ENCODE measurements around the gene RRAGC. TPM values are rescaled to one million over a fixed set of nuclear protein-coding genes. Genes with fewer than 3 reads are reported as not detected.
A peak's percentile ranks its signal among the peaks of the same experiment; 100 is the strongest.

The RRAGC gene
- total and polyA plus RNA-seq, 9 of the 15 experiments (the other 6 are each of a cell fraction or from before 2014, with no cell fraction given), result 3.9 to 16.9 (median 10.9) TPM

GRCh38 chr1:38873027-38873969 is 13.7 kb upstream of the RRAGC start, which contains the start of gene MYCBP (continued):
- no peak for TF ChIP-seq ZNF655 (CRISPR knock-in tag; IDR thresholded peaks at IDR 0.05)
- peak; percentile 82 for TF ChIP-seq RBM22 (IDR thresholded peaks at IDR 0.05; ENCODE audit: low read depth, low read length, poor library complexity, severe bottlenecking)
- no peak for TF ChIP-seq TFAM (CRISPR knock-in tag; conservative IDR thresholded peaks at IDR 0.05)
- TF ChIP-seq ZNF165 (CRISPR knock-in tag; IDR thresholded peaks at IDR 0.05; ENCODE audit: borderline replicate concordance), result no peak
- no peak for TF ChIP-seq PRMT5 (CRISPR knock-in tag; IDR thresholded peaks at IDR 0.05)
- TF ChIP-seq CBFA2T3 (IDR thresholded peaks at IDR 0.05), result no peak
- no peak for TF ChIP-seq ZNF174 (CRISPR knock-in tag; IDR thresholded peaks at IDR 0.05)
- no peak for TF ChIP-seq ZNF79 (CRISPR knock-in tag; IDR thresholded peaks at IDR 0.05; ENCODE audit: low read depth)
- peak; percentile 86 for TF ChIP-seq CTBP1 (IDR thresholded peaks at IDR 0.05; ENCODE audit: borderline replicate concordance)
- no peak for TF ChIP-seq KDM1A (IDR thresholded peaks at IDR 0.05)
- no peak for TF ChIP-seq ZNF431 (CRISPR knock-in tag; IDR thresholded peaks at IDR 0.05)
- TF ChIP-seq SUPT5H (IDR thresholded peaks at IDR 0.05), result peak; percentile 74
- TF ChIP-seq ZNF707 (CRISPR knock-in tag; conservative IDR thresholded peaks at IDR 0.05), result no peak
- no peak for TF ChIP-seq SNIP1 (IDR thresholded peaks at IDR 0.05; ENCODE audit: low read depth)
- TF ChIP-seq SRSF7 (optimal IDR thresholded peaks at IDR 0.05; ENCODE audit: low read depth, low read length), result no peak
- peak; percentile 5; the same call in 1 of the 2 replicates for TF ChIP-seq FOXK1 (CRISPR knock-in tag; IDR thresholded peaks at IDR 0.05; ENCODE audit: borderline replicate concordance)
- TF ChIP-seq MLLT1 (IDR thresholded peaks at IDR 0.05), result no peak
- no peak for TF ChIP-seq PHF21A (IDR thresholded peaks at IDR 0.05; ENCODE audit: borderline replicate concordance, low read depth)
- TF ChIP-seq SMC3 (conservative IDR thresholded peaks at IDR 0.05; ENCODE audit: insufficient read depth, low read depth, low read length), result 0 out of 2 replicates have a peak, but pooled peaks have one; percentile 6
- no peak for TF ChIP-seq PHB (CRISPR knock-in tag; IDR thresholded peaks at IDR 0.05)
- no peak for TF ChIP-seq RBM15 (IDR thresholded peaks at IDR 0.05; ENCODE audit: insufficient read depth, low read length)
- no peak for TF ChIP-seq SLC30A9 (CRISPR knock-in tag; IDR thresholded peaks at IDR 0.05)
- TF ChIP-seq FOSL1 (tag; conservative IDR thresholded peaks at IDR 0.05), result no peak
- no peak for TF ChIP-seq KAT2B (IDR thresholded peaks at IDR 0.05; ENCODE audit: low read depth, low read length)
- TF ChIP-seq ZNF436 (CRISPR knock-in tag; IDR thresholded peaks at IDR 0.05), result no peak
- TF ChIP-seq KAT8 (IDR thresholded peaks at IDR 0.05; ENCODE audit: low read depth), result no peak
- TF ChIP-seq ZNF384 (IDR thresholded peaks at IDR 0.05; ENCODE audit: low read depth, low read length), result no peak
- TF ChIP-seq KLF16 (IDR thresholded peaks at IDR 0.05), result no peak
- TF ChIP-seq MAFK (IDR thresholded peaks at IDR 0.05; ENCODE audit: low read length), result no peak
- TF ChIP-seq PCBP1 (IDR thresholded peaks at IDR 0.05; ENCODE audit: low read depth, low read length, poor library complexity, severe bottlenecking), result no peak
- TF ChIP-seq IFI16 (CRISPR knock-in tag; IDR thresholded peaks at IDR 0.05), result no peak
